GM18907 (cell line): Measurements from ENCODE around the gene IQCE.
"Not testable (repeated sequence)": the region's sequence is repeated elsewhere in the genome, so short reads cannot be mapped to it uniquely, and the experiment has no call there.

Experiments used
- ATAC-seq: cut with Tn5 transposase; IDR thresholded peaks from one replicate; pipeline ENCODE4 v1.9.1; 2021; ENCODE audit warnings: mild to moderate bottlenecking, moderate library complexity; ENCODE audit not compliant: unreplicated experiment

IQCE gene

DNA sequence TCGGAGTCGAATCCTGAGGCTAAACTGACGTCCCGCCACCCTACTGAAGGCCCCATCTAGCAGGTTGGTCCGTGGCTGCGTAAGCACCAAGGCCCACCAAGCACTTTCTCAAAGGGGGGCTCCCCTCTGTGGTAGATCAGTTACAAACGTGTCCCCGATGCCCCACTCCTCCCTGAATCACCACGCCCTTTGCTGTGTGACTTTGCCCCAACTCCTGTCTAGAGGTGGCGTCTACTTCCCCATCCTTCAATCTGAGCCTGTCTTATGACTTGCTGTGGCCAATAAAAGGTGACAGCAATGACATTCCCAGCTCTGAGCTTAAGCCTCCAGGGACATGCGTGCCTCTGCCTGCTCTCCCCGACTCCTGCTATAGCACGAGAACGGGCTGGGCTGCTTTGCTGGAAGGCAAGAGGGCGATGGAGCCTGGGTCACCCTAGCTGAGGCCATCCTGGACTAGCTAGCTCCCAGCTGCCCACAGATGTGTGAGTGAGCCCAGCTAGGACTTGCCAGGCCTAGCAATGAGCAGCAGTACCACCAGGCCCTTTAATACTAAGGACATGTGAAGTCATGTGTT, 26.5 kb upstream of the IQCE start:
- ATAC-seq = not testable (repeated sequence)

- ATAC-seq = not testable (repeated sequence)
These were observed 26.0 kb upstream of the IQCE start for GRCh38 chr7:2532816-2533215.

DNA sequence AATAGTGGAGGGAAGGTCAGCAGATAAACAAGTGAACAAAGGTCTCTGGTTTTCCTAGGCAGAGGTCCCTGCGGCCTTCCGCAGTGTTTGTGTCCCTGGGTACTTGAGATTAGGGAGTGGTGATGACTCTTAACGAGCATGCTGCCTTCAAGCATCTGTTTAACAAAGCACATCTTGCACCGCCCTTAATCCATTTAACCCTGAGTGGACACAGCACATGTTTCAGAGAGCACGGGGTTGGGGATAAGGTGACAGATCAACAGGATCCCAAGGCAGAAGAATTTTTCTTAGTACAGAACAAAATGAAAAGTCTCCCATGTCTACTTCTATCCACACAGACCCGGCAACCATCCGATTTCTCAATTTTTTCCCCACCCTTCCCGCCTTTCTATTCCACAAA, 25.2 kb upstream of the IQCE start:
- ATAC-seq = not testable (repeated sequence)

- not testable (repeated sequence) for ATAC-seq
These were observed 24.6 kb upstream of the IQCE start for GRCh38 chr7:2534214-2534613.

DNA sequence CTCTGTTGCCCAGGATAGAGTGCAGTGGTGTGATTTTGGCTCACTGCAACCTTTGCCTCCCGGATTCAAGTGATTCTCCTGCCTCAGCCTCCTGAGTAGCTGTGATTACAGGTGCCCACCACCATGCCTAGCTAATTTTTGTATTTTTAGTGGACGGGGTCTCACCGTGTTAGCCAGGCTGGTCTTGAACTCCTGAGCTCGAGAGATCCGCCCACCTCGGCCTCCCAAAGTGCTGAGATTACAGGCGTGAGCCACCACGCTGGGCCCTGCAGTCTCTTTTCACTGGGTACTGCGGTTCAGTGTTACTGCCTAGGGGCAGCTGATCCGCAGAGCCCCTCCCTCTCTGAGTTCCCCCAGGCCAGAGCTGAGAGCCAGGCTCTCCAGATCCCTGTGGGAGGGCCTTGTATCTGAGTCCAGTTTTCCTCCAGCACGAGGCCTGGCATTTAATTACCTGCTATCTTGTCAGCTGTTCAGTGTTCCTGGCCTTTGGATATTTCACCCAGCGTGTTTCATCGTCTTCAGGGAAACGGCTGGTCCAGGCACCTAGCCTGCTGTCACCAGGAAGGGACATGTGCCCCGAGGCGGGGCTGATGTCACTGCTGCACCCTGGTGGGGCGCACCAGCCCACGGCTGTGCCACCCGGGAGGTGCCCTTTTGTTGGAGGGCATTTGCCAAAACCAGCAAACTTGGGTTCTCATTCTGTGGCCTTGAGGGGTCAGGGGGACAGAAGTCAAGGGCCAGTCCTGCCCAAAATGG, 22.7 kb upstream of the IQCE start:
- not testable (repeated sequence) for ATAC-seq

- no peak for ATAC-seq
These were observed 20.6 kb upstream of the IQCE start for GRCh38 chr7:2537981-2538851.

- no peak for ATAC-seq
These were observed 19.5 kb upstream of the IQCE start for GRCh38 chr7:2539031-2539911.

GRCh38 chr7:2540133-2540532, 18.6 kb upstream of the IQCE start:
- no peak for ATAC-seq

GRCh38 chr7:2540641-2541051, 18.1 kb upstream of the IQCE start:
- no peak for ATAC-seq

- no peak for ATAC-seq
These were observed 17.3 kb upstream of the IQCE start for GRCh38 chr7:2541291-2542010.

GRCh38 chr7:2542011-2542915, 16.5 kb upstream of the IQCE start:
- no peak for ATAC-seq

GRCh38 chr7:2542916-2543871, 15.6 kb upstream of the IQCE start:
- ATAC-seq = no peak

DNA sequence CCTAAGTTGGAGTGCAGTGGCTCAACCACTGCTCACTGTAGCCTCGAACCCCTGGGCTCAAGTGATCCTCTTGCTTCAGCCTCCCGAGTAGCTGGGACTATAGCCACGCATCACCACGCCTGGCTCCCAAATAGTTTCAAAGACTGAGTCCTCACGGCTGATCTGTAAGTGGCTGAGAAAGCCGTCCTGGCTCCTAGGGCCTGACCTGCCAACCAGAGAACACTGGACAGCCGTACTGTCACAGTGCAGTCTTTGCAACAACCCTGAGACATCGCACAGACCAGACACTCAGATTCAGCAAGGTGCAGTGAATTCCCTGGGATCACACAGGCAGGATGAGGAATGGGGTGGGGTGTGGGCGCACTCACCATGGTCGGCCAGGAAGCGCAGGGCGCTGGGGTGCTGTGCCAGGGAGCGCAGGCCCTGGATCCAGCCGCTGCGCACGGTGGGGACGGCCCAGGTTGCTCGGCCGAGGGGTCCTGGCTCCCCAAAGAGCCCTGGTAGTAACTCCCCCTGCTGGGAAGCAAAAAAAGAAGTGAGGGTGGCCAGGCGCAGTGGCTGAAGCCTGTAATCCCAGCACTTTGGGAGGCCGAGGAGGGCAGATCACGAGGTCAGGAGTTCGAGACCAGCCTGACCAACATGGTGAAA, 14.1 kb upstream of the IQCE start:
- ATAC-seq = no peak

DNA sequence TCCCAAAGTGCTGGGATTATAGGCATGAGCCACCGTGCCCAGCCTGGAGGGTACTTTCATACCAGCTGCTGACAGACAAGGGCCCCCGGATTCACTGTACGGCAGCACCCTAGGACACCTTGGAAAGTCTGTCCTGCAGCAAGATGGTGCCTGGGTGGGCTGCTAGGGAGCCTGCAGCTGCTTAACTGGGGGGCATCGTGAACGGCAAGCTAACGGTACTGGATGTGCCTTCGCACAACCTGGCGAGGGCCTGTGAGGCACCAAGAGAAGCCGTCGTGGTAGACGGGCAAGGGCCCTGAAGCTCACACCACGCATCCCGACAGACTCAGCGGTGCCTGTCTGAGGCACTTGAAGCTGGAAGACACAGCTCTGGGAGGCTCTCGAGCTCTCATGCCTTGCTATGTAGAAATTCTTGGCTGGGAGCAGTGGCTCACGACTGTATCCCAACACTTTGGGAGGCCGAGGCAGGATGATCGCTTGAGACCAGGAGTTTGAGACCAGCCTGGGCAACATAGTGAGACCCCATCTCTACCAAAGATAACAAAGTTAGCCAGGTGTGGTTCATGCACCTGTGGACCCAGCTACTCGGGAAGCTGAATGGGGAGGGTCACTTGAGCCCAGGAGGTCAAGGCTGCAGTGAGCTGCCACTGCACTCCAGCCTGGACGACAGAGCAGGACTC, 12.9 kb upstream of the IQCE start:
- no peak for ATAC-seq

DNA sequence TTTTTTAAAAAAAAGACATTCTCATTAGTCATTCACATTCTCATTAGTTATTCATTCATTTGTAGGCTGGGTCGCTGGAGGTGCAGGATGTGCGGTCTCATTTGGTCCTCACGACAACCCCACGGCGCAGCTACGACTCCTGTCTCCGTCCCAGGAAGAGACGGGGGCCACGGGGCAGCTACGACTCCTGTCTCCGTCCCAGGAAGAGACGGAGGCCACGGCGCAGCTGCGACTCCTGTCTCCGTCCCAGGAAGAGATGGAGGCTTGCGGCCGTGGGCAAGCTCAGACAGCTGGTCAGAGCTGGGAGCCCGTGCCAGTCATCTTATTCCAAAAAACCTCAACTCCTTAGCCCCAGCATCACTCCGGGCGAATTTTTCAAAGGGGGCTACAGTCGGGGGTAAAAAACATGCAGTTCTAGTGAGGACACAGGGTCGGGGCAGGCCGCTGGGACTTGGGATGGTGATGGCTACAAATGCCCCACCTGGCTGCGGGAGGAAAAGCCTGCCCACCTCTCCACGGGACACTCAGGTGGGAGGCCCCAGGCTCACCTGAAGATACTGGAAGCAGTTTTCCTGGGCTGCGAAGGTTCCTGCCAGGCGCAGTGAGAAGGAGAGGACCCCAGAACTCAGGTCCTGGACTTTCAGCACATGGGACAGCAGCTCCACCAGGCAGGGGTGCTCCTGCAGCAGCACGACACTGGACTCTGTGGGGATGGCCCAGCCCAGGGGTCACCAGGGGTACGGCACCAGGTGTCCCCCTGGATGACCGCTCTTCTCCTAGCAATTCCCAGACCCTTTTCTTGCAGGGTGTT, 11.8 kb upstream of the IQCE start:
- ATAC-seq = no peak

GRCh38 chr7:2551418-2551817, 7.4 kb upstream of the IQCE start:
- ATAC-seq = no peak
